Fibroblast of pulmonary artery (primary cell): Measurements from ENCODE around the gene RAD9B.

Source experiments
- DNase-seq: peaks from one replicate; pipeline ENCODE4 v3.0.0-alpha.2; 2010; ENCODE audit warnings: low read depth
- H3K4me3 ChIP-seq: replicated peaks from 2 replicates; pipeline ENCODE4 v1.5.1; 2011; ENCODE audit warnings: low read depth, mild to moderate bottlenecking, control low read depth, low read length, moderate library complexity
- TF ChIP-seq, protein P1 (sequence below): IDR thresholded peaks from 2 replicates; pipeline ENCODE4 v1.5.1; 2011; ENCODE audit warnings: mild to moderate bottlenecking, control low read depth, low read length, inconsistent platforms; ENCODE audit errors: missing control alignments

RAD9B gene

DNA sequence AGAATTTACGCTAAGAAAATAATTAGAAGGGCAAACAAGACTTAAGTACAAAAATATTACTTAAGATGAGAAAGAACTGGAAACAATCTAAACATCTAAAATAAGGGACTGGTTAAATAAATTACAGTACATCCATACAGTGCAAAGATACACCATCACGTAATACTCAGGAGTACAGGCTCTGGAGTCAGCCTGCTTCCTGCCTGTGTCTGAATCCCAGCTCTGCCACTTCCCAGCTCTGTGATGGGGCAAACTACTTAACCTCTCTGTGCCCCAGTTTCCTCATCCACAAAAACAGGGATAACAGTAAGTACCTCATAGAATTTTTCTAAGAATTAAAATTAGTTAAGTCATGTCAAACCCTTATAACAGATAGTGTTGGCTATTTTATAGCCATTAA lies 45.0 kb downstream of the RAD9B start:
- DNase-seq, result no peak
- TF ChIP-seq, protein P1, sequence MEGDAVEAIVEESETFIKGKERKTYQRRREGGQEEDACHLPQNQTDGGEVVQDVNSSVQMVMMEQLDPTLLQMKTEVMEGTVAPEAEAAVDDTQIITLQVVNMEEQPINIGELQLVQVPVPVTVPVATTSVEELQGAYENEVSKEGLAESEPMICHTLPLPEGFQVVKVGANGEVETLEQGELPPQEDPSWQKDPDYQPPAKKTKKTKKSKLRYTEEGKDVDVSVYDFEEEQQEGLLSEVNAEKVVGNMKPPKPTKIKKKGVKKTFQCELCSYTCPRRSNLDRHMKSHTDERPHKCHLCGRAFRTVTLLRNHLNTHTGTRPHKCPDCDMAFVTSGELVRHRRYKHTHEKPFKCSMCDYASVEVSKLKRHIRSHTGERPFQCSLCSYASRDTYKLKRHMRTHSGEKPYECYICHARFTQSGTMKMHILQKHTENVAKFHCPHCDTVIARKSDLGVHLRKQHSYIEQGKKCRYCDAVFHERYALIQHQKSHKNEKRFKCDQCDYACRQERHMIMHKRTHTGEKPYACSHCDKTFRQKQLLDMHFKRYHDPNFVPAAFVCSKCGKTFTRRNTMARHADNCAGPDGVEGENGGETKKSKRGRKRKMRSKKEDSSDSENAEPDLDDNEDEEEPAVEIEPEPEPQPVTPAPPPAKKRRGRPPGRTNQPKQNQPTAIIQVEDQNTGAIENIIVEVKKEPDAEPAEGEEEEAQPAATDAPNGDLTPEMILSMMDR, result no peak
- no peak overlapping the region for H3K4me3 ChIP-seq

DNA sequence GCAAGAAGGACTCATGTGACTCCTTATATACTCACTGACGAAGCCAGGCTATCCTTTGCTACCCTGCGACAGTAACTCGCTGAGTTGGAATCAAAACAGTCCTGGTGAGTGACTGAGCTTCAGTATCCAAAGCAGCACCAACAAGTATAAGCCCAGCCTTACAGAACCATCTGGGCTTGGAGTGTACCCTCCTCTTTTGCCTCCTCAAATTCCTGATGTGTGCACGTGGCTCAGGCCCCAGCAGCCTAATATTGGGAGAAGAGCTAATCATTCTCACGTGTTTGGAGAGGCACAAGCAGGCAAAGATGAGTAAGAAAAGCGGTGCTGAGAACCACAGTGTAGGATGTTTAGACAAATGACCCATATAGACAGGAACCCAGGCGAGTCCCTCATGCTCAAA lies 46.5 kb downstream of the RAD9B start:
- no peak overlapping the region for H3K4me3 ChIP-seq
- TF ChIP-seq, protein P1, result no peak
- no peak for DNase-seq

DNA sequence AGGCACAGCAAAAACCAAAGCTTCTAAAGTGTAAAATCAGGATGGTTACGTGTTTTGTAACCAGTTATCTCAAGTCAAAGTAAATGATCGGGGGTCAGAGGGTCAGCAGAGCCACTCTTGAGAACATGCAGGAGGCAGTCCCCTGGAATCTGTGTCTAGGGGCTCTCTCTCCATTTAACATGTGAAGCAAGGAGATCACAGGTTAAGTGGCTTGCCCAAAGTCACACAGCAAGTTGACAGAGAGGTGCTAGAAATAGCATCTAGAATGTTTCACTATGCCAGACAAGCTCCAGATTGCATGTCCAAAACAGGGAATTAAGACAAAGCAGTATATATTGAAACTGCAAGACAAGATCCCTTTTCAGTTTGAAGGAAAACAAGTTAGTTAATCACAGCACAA lies 47.6 kb downstream of the RAD9B start:
- no peak overlapping the region for H3K4me3 ChIP-seq
- TF ChIP-seq, protein P1, result no peak
- DNase-seq, result no peak

DNA sequence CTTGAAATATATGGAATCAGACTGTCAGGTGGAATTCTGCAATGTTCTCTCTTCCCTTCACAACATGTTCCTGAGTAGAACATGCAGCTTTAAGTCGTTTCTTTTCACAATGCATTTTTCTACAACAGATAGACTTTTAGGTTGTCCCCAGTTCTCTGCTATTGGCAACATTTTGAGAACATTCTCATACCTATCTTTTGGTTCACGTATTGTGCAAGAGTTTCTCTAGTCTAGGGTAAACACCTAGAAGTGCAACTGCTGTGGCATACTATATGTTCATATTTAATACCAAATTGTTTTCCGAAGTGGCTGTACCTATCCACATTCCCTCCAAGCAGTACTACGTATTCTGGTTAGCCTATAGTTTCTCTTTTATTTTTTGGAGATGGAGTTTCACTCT lies 48.9 kb downstream of the RAD9B start:
- TF ChIP-seq, protein P1, result no peak
- H3K4me3 ChIP-seq, result no peak overlapping the region
- DNase-seq, result no peak
